DOHH2 (cell line): ENCODE data around the gene SMAD5.

Experiments
- H3F3A ChIP-seq: fragments of 200-600 bp; sonication (generic), shearing (Covaris generic); 2 replicates; pipeline ENCODE4 v1.6.0; 2016; ENCODE audit warnings: antibody characterized with exemption, mild to moderate bottlenecking; ENCODE audit not compliant: control insufficient read depth, insufficient read depth
- H3K27ac ChIP-seq: fragments of 200-600 bp; sonication (generic); 2 replicates; pipeline ENCODE4 v1.5.1; 2014; ENCODE audit warnings: low read depth, mild to moderate bottlenecking, low read length, moderate library complexity
- H3K27me3 ChIP-seq: fragments of 200-600 bp; sonication (generic); 2 replicates; pipeline ENCODE4 v1.6.1; 2014; ENCODE audit warnings: mild to moderate bottlenecking, low read length, mixed read lengths; ENCODE audit not compliant: control insufficient read depth
- H3K36me3 ChIP-seq: fragments of 200-600 bp; sonication (generic); 2 replicates; pipeline ENCODE4 v1.6.1; 2014; ENCODE audit warnings: mild to moderate bottlenecking, low read length, moderate library complexity, mixed read lengths; ENCODE audit not compliant: control insufficient read depth
- H3K4me1 ChIP-seq: fragments of 200-600 bp; sonication (generic); 2 replicates; pipeline ENCODE4 v1.6.1; 2014; ENCODE audit warnings: mild to moderate bottlenecking, low read length, mixed read lengths; ENCODE audit not compliant: control insufficient read depth
- H3K4me2 ChIP-seq: fragments of 200-600 bp; sonication (generic); 2 replicates; pipeline ENCODE4 v1.6.0; 2014; ENCODE audit warnings: mild to moderate bottlenecking, low read length, moderate library complexity
- H3K4me3 ChIP-seq: fragments of 200-600 bp; sonication (generic); 2 replicates; pipeline ENCODE4 v1.5.1; 2014; ENCODE audit warnings: mild to moderate bottlenecking, low read length, mixed read lengths
- H3K79me2 ChIP-seq: fragments of 200-600 bp; sonication (generic); 2 replicates; pipeline ENCODE4 v1.6.1; 2014; ENCODE audit warnings: mild to moderate bottlenecking, low read length, mixed read lengths; ENCODE audit not compliant: control insufficient read depth
- H3K9me2 ChIP-seq: fragments of 200-600 bp; sonication (generic); replicated peaks from 2 replicates; pipeline ENCODE4 v1.6.1; 2014; ENCODE audit warnings: mild to moderate bottlenecking, low read length, mixed read lengths; ENCODE audit not compliant: control insufficient read depth
- H3K9me3 ChIP-seq: fragments of 200-600 bp; sonication (generic); 2 replicates; pipeline ENCODE4 v1.6.1; 2014; ENCODE audit warnings: antibody characterized with exemption, low read length, mixed read lengths; ENCODE audit not compliant: control insufficient read depth, insufficient read depth
- H4K20me1 ChIP-seq: fragments of 200-600 bp; sonication (generic); 2 replicates; pipeline ENCODE4 v1.6.0; 2014; ENCODE audit warnings: low read depth, mild to moderate bottlenecking, antibody characterized with exemption, low read length, moderate library complexity; ENCODE audit not compliant: control insufficient read depth, insufficient read depth
- EZH2phosphoT487 ChIP-seq: fragments of 200-600 bp; sonication (generic); IDR thresholded peaks from 2 replicates; pipeline ENCODE4 v1.6.1; 2017; ENCODE audit warnings: borderline replicate concordance, mild to moderate bottlenecking, antibody characterized with exemption, low read length, moderate library complexity, mixed read lengths
- TF ChIP-seq, protein P1 (sequence below): fragments of 200-600 bp; sonication (generic); IDR thresholded peaks from one replicate; pipeline ENCODE4 v1.5.1; 2014; ENCODE audit warnings: antibody characterized with exemption, mild to moderate bottlenecking, low read depth, low read length; ENCODE audit not compliant: poor library complexity, severe bottlenecking

The SMAD5 gene

DNA sequence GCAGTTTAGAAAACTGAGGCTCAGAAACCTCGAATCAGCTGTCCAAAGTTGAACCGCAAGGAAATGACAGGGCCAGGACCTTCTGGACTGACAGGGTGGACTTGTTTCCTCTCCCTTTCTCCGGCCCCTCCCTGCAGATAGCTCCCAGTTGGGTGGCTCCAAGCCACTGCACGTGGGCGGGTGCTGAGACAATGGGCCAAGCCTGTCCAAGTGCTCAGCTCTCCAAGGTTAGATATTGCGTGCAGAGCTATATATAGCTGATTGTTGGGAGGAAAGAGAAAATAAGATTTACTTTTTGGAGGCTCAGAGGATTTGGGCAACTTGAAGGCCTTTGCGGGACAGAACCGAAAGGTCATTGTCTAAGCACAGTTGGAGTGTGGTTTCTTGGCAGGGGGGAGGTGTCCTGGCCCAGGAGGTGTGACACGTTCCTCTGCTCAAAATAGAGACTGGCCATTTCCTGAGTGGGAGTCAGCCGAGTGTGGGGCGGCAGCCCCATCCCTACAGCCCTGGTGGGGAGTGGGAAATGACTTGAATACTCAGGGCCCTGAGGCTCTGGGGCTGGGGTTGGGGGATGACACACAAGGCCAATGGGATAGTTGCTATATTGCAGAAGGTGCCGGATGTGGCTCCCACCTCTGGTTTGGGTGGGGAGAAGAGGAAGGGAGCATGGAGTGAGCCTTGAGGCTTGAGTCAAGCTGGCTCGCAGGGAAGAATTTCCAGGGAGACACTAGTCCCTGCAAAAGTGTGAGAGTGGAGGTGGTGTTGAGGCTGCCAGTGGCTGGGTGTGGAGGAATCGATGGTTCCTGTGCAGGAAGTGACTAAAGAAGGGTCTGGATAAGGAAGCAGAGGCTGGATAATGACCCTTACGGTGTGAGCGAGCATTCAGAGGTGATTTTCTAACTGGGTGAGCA is 44.4 kb upstream of the SMAD5 start:
- Histone ChIP-seq H3F3A (no peaks in the 10 kb centered on the region), H3K27me3 (no peaks in the 10 kb centered on the region), H3K4me2 (no peak overlapping the region), H3K9me2 (no peaks in the 10 kb centered on the region), H3K4me3 (no peak overlapping the region), H3K36me3 (no peaks in the 10 kb centered on the region), H3K4me1 (no peaks in the 10 kb centered on the region; the same call in 1 of the 2 replicates), H4K20me1 (no peaks in the 10 kb centered on the region), H3K9me3 (no peaks in the 10 kb centered on the region), H3K79me2 (no peaks in the 10 kb centered on the region), H3K27ac (no peak overlapping the region)
- TF ChIP-seq, protein P1, sequence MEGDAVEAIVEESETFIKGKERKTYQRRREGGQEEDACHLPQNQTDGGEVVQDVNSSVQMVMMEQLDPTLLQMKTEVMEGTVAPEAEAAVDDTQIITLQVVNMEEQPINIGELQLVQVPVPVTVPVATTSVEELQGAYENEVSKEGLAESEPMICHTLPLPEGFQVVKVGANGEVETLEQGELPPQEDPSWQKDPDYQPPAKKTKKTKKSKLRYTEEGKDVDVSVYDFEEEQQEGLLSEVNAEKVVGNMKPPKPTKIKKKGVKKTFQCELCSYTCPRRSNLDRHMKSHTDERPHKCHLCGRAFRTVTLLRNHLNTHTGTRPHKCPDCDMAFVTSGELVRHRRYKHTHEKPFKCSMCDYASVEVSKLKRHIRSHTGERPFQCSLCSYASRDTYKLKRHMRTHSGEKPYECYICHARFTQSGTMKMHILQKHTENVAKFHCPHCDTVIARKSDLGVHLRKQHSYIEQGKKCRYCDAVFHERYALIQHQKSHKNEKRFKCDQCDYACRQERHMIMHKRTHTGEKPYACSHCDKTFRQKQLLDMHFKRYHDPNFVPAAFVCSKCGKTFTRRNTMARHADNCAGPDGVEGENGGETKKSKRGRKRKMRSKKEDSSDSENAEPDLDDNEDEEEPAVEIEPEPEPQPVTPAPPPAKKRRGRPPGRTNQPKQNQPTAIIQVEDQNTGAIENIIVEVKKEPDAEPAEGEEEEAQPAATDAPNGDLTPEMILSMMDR: no peak
- no peak for TF ChIP-seq EZH2phosphoT487

- Histone ChIP-seq H4K20me1 (no peaks in the 10 kb centered on the region), H3K4me1 (peaks cover 7% of the 10 kb centered on the region), H3K27me3 (no peaks in the 10 kb centered on the region), H3K9me3 (no peaks in the 10 kb centered on the region), H3F3A (no peaks in the 10 kb centered on the region), H3K4me3 (no peak overlapping the region), H3K4me2 (no peak overlapping the region), H3K79me2 (no peaks in the 10 kb centered on the region), H3K9me2 (no peaks in the 10 kb centered on the region), H3K27ac (no peak overlapping the region), H3K36me3 (no peaks in the 10 kb centered on the region)
- TF ChIP-seq, protein P1: no peak
- TF ChIP-seq EZH2phosphoT487: no peak
Observed at GRCh38 chr5:136089791-136090190, 42.9 kb upstream of the SMAD5 start.

- H3K4me1 ChIP-seq: peaks cover 7% of the 10 kb centered on the region
- no peaks in the 10 kb centered on the region for H3K36me3 ChIP-seq
- TF ChIP-seq, protein P1: no peak
- no peak for TF ChIP-seq EZH2phosphoT487
- no peak overlapping the region for H3K4me3 ChIP-seq
- H3K9me3 ChIP-seq: no peaks in the 10 kb centered on the region
- no peak overlapping the region for H3K4me2 ChIP-seq
- no peaks in the 10 kb centered on the region for H3K27me3 ChIP-seq
- H4K20me1 ChIP-seq: no peaks in the 10 kb centered on the region
- H3K79me2 ChIP-seq: no peaks in the 10 kb centered on the region
- H3K27ac ChIP-seq: no peak overlapping the region
- H3K9me2 ChIP-seq: no peaks in the 10 kb centered on the region
- H3F3A ChIP-seq: no peaks in the 10 kb centered on the region
Observed at GRCh38 chr5:136090319-136090718, 42.3 kb upstream of the SMAD5 start.
